Fibroblast of the aortic adventitia (primary cell): ENCODE measurements around the gene PTGES3. TPM values are rescaled to one million over a fixed set of nuclear protein-coding genes. Genes with fewer than 3 reads are reported as not detected.
"Not testable (repeated sequence)": the region's sequence is repeated elsewhere in the genome, so short reads cannot be mapped to it uniquely, and the experiment has no call there.

Source experiments
- DNase-seq: peaks from one replicate; pipeline ENCODE4 v3.0.0-alpha.2; 2010; ENCODE audit warnings: low read depth
- H3K4me3 ChIP-seq: 2 replicates; pipeline ENCODE4 v1.5.1; 2011; ENCODE audit warnings: low read depth, mild to moderate bottlenecking, control low read depth, low read length, moderate library complexity
- CTCF ChIP-seq: IDR thresholded peaks from 2 replicates; pipeline ENCODE4 v1.5.1; 2011; ENCODE audit warnings: mild to moderate bottlenecking, low read length, control low read depth, inconsistent platforms; ENCODE audit not compliant: insufficient read depth
- total RNA-seq: library from RNA; depleted of rRNA; stranded (reverse); fragments of >200 nt; gene quantifications from 2 replicates; pipeline ENCODE4 v1.2.3, GENCODE V29; 2012; ENCODE audit warnings: low replicate concordance

The PTGES3 gene
- total RNA-seq, 1 donor: 129 TPM

DNA sequence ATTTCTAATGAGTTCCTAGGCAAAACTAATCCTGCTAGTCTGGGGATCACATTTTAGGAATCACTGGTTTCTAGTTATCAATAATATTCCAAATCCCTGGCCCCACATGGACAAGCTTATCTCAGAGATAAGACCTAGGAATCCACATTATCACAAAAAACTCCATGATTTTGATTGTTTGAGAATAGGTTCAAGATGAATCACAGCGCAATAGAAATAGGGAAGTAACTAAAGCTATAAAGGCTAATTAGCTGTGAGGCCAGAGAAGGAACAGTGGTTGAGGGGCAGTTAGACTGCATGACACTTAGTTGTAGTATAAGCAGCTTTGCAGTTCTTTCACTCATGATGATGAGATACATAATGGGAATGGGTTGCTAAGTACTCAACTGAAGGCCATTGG, 29.2 kb downstream of the PTGES3 start:
- TF ChIP-seq CTCF: no peak
- DNase-seq: no peak
- H3K4me3 ChIP-seq: no peak overlapping the region

- no peak for DNase-seq
- no peak for TF ChIP-seq CTCF
- no peak overlapping the region for H3K4me3 ChIP-seq
Observed at GRCh38 chr12:56657416-56658379, 30.4 kb downstream of the PTGES3 start.

GRCh38 chr12:56653781-56654180, 34.3 kb downstream of the PTGES3 start:
- DNase-seq, H3K4me3 ChIP-seq: not testable (repeated sequence)

DNA sequence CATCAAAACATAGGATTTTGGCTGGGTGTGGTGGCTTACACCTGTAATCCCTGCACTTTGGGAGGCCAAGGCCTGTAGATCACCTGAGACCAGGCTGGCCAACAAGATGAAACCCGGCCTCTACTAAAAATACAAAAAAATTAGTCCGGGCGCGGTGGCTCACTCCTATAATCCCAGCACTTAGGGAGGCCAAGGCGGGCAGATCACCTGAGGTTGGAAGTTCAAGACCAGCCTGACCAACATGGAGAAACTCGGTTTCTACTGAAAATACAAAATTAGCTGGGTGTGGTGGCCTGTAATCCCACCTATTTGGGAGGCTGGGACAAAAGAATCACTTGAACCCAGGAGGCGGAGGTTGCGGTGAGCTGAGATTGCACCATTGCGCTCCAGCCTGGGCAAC, 40.1 kb downstream of the PTGES3 start:
- not testable (repeated sequence) for H3K4me3 ChIP-seq, DNase-seq

- TF ChIP-seq CTCF: no peak
- H3K4me3 ChIP-seq: peak within 1 kb of the TSS; percentile 99
- peak; percentile 100 for DNase-seq
Observed at GRCh38 chr12:56645717-56646446, 42.2 kb downstream of the PTGES3 start, which contains the start of gene ATP5F1B. Gene ATP5F1B, minus strand, starts transcription at chr12:56645984. Its CDS starts 21 bp downstream, at chr12:56645963.

- TF ChIP-seq CTCF: no peak
- no peak for DNase-seq
- H3K4me3 ChIP-seq: peak overlapping the region; percentile 99
Observed at GRCh38 chr12:56645201-56645716, 42.8 kb downstream of the PTGES3 start.

GRCh38 chr12:56644654-56645053, 43.4 kb downstream of the PTGES3 start:
- H3K4me3 ChIP-seq: peak overlapping the region; percentile 99
- peak; percentile 34 for DNase-seq
- TF ChIP-seq CTCF: no peak
